GM10248 (cell line): Measurements from ENCODE around the gene PLET1.
"Not testable (repeated sequence)": the region's sequence is repeated elsewhere in the genome, so short reads cannot be mapped to it uniquely, and the experiment has no call there.

Experiments
- CTCF ChIA-PET: fragments of 300-600 bp; sonication (Branson Sonifier 250); formaldehyde crosslinking; extraction: SDS; loops from one replicate; lab custom pipeline; 2021; ENCODE audit warnings: antibody characterized with exemption; lab: Yijun Ruan, JAX
- POLR2A ChIA-PET: fragments of 350-650 bp; sonication (Branson Sonifier 250); formaldehyde crosslinking; extraction: SDS; loops from one replicate; lab custom pipeline; 2020; ENCODE audit warnings: antibody characterized with exemption; lab: Yijun Ruan, JAX
- DNase-seq: peaks from one replicate; pipeline ENCODE4 v3.0.0; 2012; ENCODE audit errors: extremely low spot score
- TF ChIP-seq, protein P1 (sequence below): IDR thresholded peaks from 2 replicates; pipeline ENCODE4 v1.5.1; 2012; ENCODE audit warnings: mild to moderate bottlenecking, low read depth; ENCODE audit errors: extremely low read depth, missing control alignments, control extremely low read depth

Gene PLET1

GRCh38 chr11:112210890-112211289 is 49.8 kb downstream of the PLET1 start:
- ChIA-PET CTCF (no interaction called here), POLR2A (no interaction called here)
- DNase-seq: no peak
- TF ChIP-seq, protein P1, sequence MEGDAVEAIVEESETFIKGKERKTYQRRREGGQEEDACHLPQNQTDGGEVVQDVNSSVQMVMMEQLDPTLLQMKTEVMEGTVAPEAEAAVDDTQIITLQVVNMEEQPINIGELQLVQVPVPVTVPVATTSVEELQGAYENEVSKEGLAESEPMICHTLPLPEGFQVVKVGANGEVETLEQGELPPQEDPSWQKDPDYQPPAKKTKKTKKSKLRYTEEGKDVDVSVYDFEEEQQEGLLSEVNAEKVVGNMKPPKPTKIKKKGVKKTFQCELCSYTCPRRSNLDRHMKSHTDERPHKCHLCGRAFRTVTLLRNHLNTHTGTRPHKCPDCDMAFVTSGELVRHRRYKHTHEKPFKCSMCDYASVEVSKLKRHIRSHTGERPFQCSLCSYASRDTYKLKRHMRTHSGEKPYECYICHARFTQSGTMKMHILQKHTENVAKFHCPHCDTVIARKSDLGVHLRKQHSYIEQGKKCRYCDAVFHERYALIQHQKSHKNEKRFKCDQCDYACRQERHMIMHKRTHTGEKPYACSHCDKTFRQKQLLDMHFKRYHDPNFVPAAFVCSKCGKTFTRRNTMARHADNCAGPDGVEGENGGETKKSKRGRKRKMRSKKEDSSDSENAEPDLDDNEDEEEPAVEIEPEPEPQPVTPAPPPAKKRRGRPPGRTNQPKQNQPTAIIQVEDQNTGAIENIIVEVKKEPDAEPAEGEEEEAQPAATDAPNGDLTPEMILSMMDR: no peak

DNA sequence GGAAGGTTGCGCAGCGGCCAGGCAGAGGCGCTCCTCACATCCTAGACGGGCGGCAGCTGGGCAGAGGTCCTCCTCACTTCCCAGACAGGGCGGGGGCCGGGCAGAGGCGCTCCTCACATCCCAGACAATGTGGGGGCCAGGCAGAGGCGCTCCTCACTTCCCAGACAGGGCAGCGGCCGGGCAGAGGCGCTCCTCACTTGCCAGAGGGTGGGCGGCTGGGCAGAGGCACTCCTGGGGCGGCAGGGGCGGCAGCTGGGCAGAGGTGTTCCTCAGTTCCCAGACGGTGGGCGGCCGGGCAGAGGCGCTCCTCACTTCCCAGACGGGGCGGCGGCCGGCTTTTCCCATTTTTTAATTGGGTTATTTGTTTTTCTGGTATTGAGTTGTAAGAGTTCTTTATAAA is 54.6 kb downstream of the PLET1 start:
- POLR2A ChIA-PET: no interaction called here
- CTCF ChIA-PET: interaction anchor here (1.0 to 1.5 kb wide), 2 partner anchors 74 kb away, joined by 5 to 6 read pairs; no protein-coding TSS in a partner anchor
- DNase-seq: no peak
- TF ChIP-seq, protein P1: no peak

- TF ChIP-seq, protein P1: no peak
- ChIA-PET POLR2A (no interaction called here), CTCF (interaction anchor here (1.3 to 1.5 kb wide), 2 partner anchors 19 to 80 kb away, joined by 3 to 4 read pairs; no protein-coding TSS in a partner anchor)
- DNase-seq: no peak
These were observed 60.4 kb downstream of the PLET1 start for GRCh38 chr11:112200252-112200651.

GRCh38 chr11:112199101-112199500 is 61.6 kb downstream of the PLET1 start:
- POLR2A ChIA-PET, DNase-seq: not testable (repeated sequence)
- CTCF ChIA-PET: interaction anchor here (1.1 to 1.3 kb wide), 2 partner anchors 21 to 81 kb away, joined by 3 to 4 read pairs; no protein-coding TSS in a partner anchor
